ENCODE measurements around the gene DPEP2. TPM values are rescaled to one million over a fixed set of nuclear protein-coding genes. Genes with fewer than 3 reads are reported as not detected.
"Not testable (repeated sequence)": the region's sequence is repeated elsewhere in the genome, so short reads cannot be mapped to it uniquely, and the experiment has no call there.

Gene DPEP2, protein sequence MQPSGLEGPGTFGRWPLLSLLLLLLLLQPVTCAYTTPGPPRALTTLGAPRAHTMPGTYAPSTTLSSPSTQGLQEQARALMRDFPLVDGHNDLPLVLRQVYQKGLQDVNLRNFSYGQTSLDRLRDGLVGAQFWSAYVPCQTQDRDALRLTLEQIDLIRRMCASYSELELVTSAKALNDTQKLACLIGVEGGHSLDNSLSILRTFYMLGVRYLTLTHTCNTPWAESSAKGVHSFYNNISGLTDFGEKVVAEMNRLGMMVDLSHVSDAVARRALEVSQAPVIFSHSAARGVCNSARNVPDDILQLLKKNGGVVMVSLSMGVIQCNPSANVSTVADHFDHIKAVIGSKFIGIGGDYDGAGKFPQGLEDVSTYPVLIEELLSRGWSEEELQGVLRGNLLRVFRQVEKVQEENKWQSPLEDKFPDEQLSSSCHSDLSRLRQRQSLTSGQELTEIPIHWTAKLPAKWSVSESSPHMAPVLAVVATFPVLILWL
- total RNA-seq (ENCODE audit: low replicate concordance) = not detected in 2 replicates

DNA sequence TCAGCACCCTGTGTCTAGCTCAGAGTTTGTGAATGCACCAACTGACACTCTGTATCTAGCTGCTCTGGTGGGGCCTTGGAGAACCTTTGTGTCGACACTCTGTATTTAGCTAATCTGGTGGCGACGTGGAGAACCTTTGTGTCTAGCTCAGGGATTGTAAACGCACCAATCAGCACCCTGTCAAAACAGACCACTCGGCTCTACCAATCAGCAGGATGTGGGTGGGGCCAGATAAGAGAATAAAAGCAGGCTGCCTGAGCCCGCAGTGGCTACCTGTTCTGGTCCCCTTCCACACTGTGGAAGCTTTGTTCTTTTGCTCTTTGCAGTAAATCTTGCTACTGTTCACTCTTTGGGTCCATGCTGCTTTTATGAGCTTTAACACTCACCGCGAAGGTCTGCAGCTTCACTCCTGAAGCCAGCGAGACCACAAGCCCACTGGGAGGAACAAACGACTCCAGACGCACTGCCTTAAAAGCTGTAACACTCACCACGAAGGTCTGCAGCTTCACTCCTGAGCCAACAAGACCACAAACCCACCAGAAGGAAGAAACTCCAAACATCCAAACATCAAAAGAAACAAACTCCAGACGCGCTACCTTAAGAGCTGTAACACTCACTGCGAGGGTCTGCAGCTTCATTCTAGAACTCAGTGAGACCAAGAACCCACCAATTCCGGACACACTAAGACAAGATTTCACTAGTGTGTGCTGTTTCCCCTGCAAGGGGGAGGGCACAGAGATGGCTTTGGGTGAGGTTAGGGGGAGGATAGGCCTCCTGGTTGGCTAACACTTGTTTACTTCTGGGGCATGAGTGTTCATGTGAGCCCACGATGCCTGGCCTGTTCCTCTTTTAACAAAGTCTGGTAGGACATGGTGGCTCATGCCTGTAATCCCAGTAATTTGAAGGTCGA, at the start of gene DPEP2:
Gene DPEP2 (minus strand): TSS at position 706 of the 910 bp plus-strand sequence. CDS start 6,272 bp downstream, outside the sequence.
- not testable (repeated sequence) for H3K4me3 Mint-ChIP-seq; H3K79me2 ChIP-seq (ENCODE audit: low read depth); H3K9ac ChIP-seq; DNase-seq (ENCODE audit: low spot score); H3F3A ChIP-seq (ENCODE audit: low read depth); H3K4me1 ChIP-seq; H3K36me3 Mint-ChIP-seq; H3K4me1 Mint-ChIP-seq; H3K27me3 Mint-ChIP-seq (ENCODE audit: insufficient read depth, low read depth); H3K27me3 ChIP-seq; H3K4me3 ChIP-seq; H4K20me1 ChIP-seq (ENCODE audit: low read depth); H3K36me3 ChIP-seq; H3K27ac ChIP-seq; H3K9me3 ChIP-seq (ENCODE audit: low read depth); H3K4me2 ChIP-seq; H3K9me3 Mint-ChIP-seq
- H2AFZ ChIP-seq (replicated peaks) = peak within 1 kb of the TSS; percentile 15
- H3K27ac Mint-ChIP-seq = peak within 1 kb of the TSS; percentile 5

DNA sequence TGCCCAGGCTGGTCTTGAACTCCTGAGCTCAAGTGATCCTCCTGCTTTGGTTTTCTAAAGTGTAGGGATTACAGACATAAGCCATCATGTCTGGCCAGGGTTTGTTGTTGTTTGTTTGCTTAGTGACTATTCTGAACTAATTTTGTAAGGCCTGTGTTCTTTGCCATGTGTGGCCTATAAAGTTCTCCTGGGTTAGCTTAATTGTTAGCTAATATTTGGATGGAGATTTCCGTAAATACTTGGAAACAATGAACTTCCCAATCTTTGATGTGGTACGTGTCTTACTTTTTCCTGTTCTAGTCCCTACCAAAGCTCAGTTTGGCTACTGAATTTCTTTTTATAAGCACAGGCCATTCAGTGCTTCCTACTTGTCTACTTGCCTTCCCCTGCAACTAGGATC, 48.7 kb upstream of the DPEP2 start:
- Histone ChIP-seq H2AFZ (replicated peaks) (no peak overlapping the region), H3K4me3 (no peak overlapping the region), H3K4me2 (no peak overlapping the region), H3F3A (ENCODE audit: low read depth) (no peaks in the 10 kb centered on the region), H3K9ac (no peak overlapping the region), H3K27ac (no peak overlapping the region), H3K9me3 (ENCODE audit: low read depth) (no peaks in the 10 kb centered on the region), H3K4me1 (no peaks in the 10 kb centered on the region), H3K36me3 (no peaks in the 10 kb centered on the region), H3K79me2 (ENCODE audit: low read depth) (no peaks in the 10 kb centered on the region), H3K27me3 (no peaks in the 10 kb centered on the region), H4K20me1 (ENCODE audit: low read depth) (no peaks in the 10 kb centered on the region)
- TF ChIP-seq EZH2phosphoT487 (IDR thresholded peaks at IDR 0.05) (no peak), EZH2 (IDR thresholded peaks at IDR 0.05) (no peak)
- TF ChIP-seq, protein P1, sequence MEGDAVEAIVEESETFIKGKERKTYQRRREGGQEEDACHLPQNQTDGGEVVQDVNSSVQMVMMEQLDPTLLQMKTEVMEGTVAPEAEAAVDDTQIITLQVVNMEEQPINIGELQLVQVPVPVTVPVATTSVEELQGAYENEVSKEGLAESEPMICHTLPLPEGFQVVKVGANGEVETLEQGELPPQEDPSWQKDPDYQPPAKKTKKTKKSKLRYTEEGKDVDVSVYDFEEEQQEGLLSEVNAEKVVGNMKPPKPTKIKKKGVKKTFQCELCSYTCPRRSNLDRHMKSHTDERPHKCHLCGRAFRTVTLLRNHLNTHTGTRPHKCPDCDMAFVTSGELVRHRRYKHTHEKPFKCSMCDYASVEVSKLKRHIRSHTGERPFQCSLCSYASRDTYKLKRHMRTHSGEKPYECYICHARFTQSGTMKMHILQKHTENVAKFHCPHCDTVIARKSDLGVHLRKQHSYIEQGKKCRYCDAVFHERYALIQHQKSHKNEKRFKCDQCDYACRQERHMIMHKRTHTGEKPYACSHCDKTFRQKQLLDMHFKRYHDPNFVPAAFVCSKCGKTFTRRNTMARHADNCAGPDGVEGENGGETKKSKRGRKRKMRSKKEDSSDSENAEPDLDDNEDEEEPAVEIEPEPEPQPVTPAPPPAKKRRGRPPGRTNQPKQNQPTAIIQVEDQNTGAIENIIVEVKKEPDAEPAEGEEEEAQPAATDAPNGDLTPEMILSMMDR (IDR thresholded peaks at IDR 0.05) = no peak
- no peaks in the 10 kb centered on the region for H3K4me1 Mint-ChIP-seq
- no peaks in the 10 kb centered on the region for H3K9me3 Mint-ChIP-seq
- no peaks in the 10 kb centered on the region for H3K27me3 Mint-ChIP-seq (ENCODE audit: insufficient read depth, low read depth)
- H3K36me3 Mint-ChIP-seq = peaks cover 8% of the 10 kb centered on the region
- H3K27ac Mint-ChIP-seq = no peak overlapping the region
- no peak overlapping the region for H3K4me3 Mint-ChIP-seq
- DNase-seq (ENCODE audit: low spot score) = no peak

DNA sequence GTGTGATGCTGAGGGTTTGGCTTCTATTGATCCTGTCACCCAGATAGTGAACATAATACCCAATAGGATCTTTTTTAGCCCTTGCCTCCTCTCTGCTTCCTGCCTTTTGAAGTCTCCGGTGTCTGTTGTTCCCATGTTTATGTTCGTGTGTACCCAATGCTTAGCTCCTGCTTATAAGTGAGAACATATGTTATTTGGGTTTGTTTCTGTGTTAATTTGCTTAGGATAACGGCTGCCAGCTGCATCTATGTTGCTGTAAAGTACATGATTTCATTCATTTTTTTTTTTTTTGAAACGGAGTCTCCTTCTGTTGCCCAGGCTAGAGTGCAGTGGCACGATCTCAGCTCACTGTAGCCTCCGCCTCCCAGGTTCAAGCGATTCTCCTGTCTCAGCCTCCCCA, 46.8 kb upstream of the DPEP2 start:
- H3K27ac Mint-ChIP-seq = no peak overlapping the region
- Histone ChIP-seq H3K4me2 (no peak overlapping the region), H3K4me1 (no peaks in the 10 kb centered on the region), H3K9me3 (ENCODE audit: low read depth) (no peaks in the 10 kb centered on the region), H3K9ac (no peak overlapping the region), H4K20me1 (ENCODE audit: low read depth) (no peaks in the 10 kb centered on the region), H3K36me3 (no peaks in the 10 kb centered on the region), H3K27me3 (no peaks in the 10 kb centered on the region), H3K79me2 (ENCODE audit: low read depth) (no peaks in the 10 kb centered on the region), H2AFZ (replicated peaks) (no peak overlapping the region), H3K27ac (no peak overlapping the region), H3F3A (ENCODE audit: low read depth) (no peaks in the 10 kb centered on the region), H3K4me3 (no peak overlapping the region)
- H3K4me3 Mint-ChIP-seq = no peak overlapping the region
- TF ChIP-seq EZH2phosphoT487 (IDR thresholded peaks at IDR 0.05) = no peak
- TF ChIP-seq, protein P1 (IDR thresholded peaks at IDR 0.05) = no peak
- no peak for TF ChIP-seq EZH2 (IDR thresholded peaks at IDR 0.05)
- H3K27me3 Mint-ChIP-seq (ENCODE audit: insufficient read depth, low read depth) = no peaks in the 10 kb centered on the region
- H3K4me1 Mint-ChIP-seq = no peaks in the 10 kb centered on the region
- no peaks in the 10 kb centered on the region for H3K9me3 Mint-ChIP-seq
- peaks cover 5% of the 10 kb centered on the region for H3K36me3 Mint-ChIP-seq
- DNase-seq (ENCODE audit: low spot score) = no peak

Data from neural progenitor cell (in vitro differentiated cells).